AML-193 (cell line): ENCODE measurements around the gene CA6.
A peak's percentile ranks its signal among the peaks of the same experiment; 100 is the strongest.
"Not testable (repeated sequence)": the region's sequence is repeated elsewhere in the genome, so short reads cannot be mapped to it uniquely, and the experiment has no call there.

ENCODE experiments used
- DNase-seq, 2 experiments: peaks; one replicate each; lab custom pipeline; 2025; lab: John Stamatoyannopoulos, UW

Gene CA6

GRCh38 chr1:9004700-9005394, 59.2 kb downstream of the CA6 start:
- DNase-seq, result peak; percentile 77

- no peak for DNase-seq
Observed at GRCh38 chr1:9005395-9005708, 59.7 kb downstream of the CA6 start.

- DNase-seq, result no peak
Observed at GRCh38 chr1:9006956-9007615, 61.4 kb downstream of the CA6 start.

- DNase-seq, result no peak
Observed at GRCh38 chr1:9008236-9008635, 62.6 kb downstream of the CA6 start.

GRCh38 chr1:9009438-9010370, 64.0 kb downstream of the CA6 start:
- no peak for DNase-seq

GRCh38 chr1:9010781-9011323, 65.2 kb downstream of the CA6 start:
- DNase-seq, result no peak

GRCh38 chr1:9013819-9014218, 68.2 kb downstream of the CA6 start:
- no peak for DNase-seq

- no peak for DNase-seq
Observed at GRCh38 chr1:9014475-9015375, 69.1 kb downstream of the CA6 start.

GRCh38 chr1:9016455-9016854, 70.8 kb downstream of the CA6 start:
- no peak for DNase-seq

GRCh38 chr1:9018333-9018732, 72.7 kb downstream of the CA6 start:
- no peak for DNase-seq

- DNase-seq, result no peak
Observed at GRCh38 chr1:9019896-9020295, 74.2 kb downstream of the CA6 start.

- DNase-seq, result no peak
Observed at GRCh38 chr1:9020305-9020704, 74.6 kb downstream of the CA6 start.

- not testable (repeated sequence) for DNase-seq
Observed at GRCh38 chr1:9022026-9022738, 76.5 kb downstream of the CA6 start.

- DNase-seq, result no peak
Observed at GRCh38 chr1:9022773-9023172, 77.1 kb downstream of the CA6 start.
